Parathyroid adenoma (tissue), 2 donors: ENCODE measurements around the gene NBAS.
A peak's percentile ranks its signal among the peaks of the same experiment; 100 is the strongest.

Experiments used
- H2AFZ ChIP-seq: fragments of 300-600 bp; sonication (generic); one replicate; pipeline ENCODE4 v1.7.0; 2017; ENCODE audit warnings: antibody characterized with exemption, mild to moderate bottlenecking
- H3K27ac ChIP-seq: fragments of 300-600 bp; sonication (generic); one replicate; pipeline ENCODE4 v1.7.0; 2017
- H3K27me3 ChIP-seq: fragments of 300-600 bp; sonication (generic); one replicate; pipeline ENCODE4 v1.7.0; 2017; ENCODE audit warnings: low read length; ENCODE audit not compliant: control insufficient read depth, insufficient read depth
- H3K36me3 ChIP-seq: fragments of 300-600 bp; sonication (generic); one replicate; pipeline ENCODE4 v1.7.0; 2017; ENCODE audit warnings: low read length; ENCODE audit not compliant: control insufficient read depth, insufficient read depth
- H3K4me1 ChIP-seq: fragments of 300-600 bp; sonication (generic); one replicate; pipeline ENCODE4 v1.7.0; 2017; ENCODE audit warnings: control low read depth
- H3K4me2 ChIP-seq: fragments of 300-600 bp; sonication (generic); one replicate; pipeline ENCODE4 v1.7.0; 2017; ENCODE audit warnings: low read length
- H3K4me3 ChIP-seq: fragments of 300-600 bp; sonication (generic); one replicate; pipeline ENCODE4 v1.7.0; 2017; ENCODE audit warnings: low read depth, low read length
- H3K79me2 ChIP-seq: fragments of 300-600 bp; sonication (generic); one replicate; pipeline ENCODE4 v1.7.0; 2017; ENCODE audit warnings: control low read depth
- H3K9ac ChIP-seq: fragments of 300-600 bp; sonication (generic); one replicate; pipeline ENCODE4 v1.7.0; 2017; ENCODE audit warnings: mild to moderate bottlenecking
- H3K9me3 ChIP-seq: fragments of 300-600 bp; sonication (generic); one replicate; pipeline ENCODE4 v1.7.0; 2017; ENCODE audit warnings: low read length; ENCODE audit not compliant: control insufficient read depth
- CTCF ChIP-seq: fragments of 300-600 bp; sonication (generic); IDR thresholded peaks from one replicate; pipeline ENCODE4 v1.7.0; 2017; ENCODE audit warnings: antibody characterized with exemption, mild to moderate bottlenecking
- donor health status: primary hyperparathyroidism.

Gene NBAS

GRCh38 chr2:15511686-15512085, 49.4 kb downstream of the NBAS start:
- H3K9ac ChIP-seq: no peak overlapping the region
- no peak overlapping the region for H3K27ac ChIP-seq
- no peak overlapping the region for H2AFZ ChIP-seq
- H3K27me3 ChIP-seq: no peaks in the 10 kb centered on the region
- no peak overlapping the region for H3K4me3 ChIP-seq
- no peak for TF ChIP-seq CTCF
- peaks cover 4% of the 10 kb centered on the region for H3K4me1 ChIP-seq
- H3K79me2 ChIP-seq: no peaks in the 10 kb centered on the region
- no peak overlapping the region for H3K4me2 ChIP-seq
- no peaks in the 10 kb centered on the region for H3K36me3 ChIP-seq
- no peaks in the 10 kb centered on the region for H3K9me3 ChIP-seq

GRCh38 chr2:15510552-15510951, 50.6 kb downstream of the NBAS start:
- Histone ChIP-seq H3K36me3 (no peaks in the 10 kb centered on the region), H3K4me2 (no peak overlapping the region), H3K9me3 (no peaks in the 10 kb centered on the region), H3K4me3 (no peak overlapping the region), H2AFZ (no peak overlapping the region), H3K79me2 (no peaks in the 10 kb centered on the region), H3K4me1 (peaks cover 6% of the 10 kb centered on the region), H3K9ac (no peak overlapping the region), H3K27ac (no peak overlapping the region), H3K27me3 (no peaks in the 10 kb centered on the region)
- no peak for TF ChIP-seq CTCF

- no peaks in the 10 kb centered on the region for H3K9me3 ChIP-seq
- H3K4me1 ChIP-seq: peaks cover 6% of the 10 kb centered on the region
- no peaks in the 10 kb centered on the region for H3K27me3 ChIP-seq
- H3K4me2 ChIP-seq: no peak overlapping the region
- no peak overlapping the region for H3K4me3 ChIP-seq
- no peaks in the 10 kb centered on the region for H3K79me2 ChIP-seq
- H2AFZ ChIP-seq: no peak overlapping the region
- no peak for TF ChIP-seq CTCF
- H3K9ac ChIP-seq: no peak overlapping the region
- no peak overlapping the region for H3K27ac ChIP-seq
- no peaks in the 10 kb centered on the region for H3K36me3 ChIP-seq
Measured at GRCh38 chr2:15510131-15510530, 51.0 kb downstream of the NBAS start.

GRCh38 chr2:15507697-15508096, 53.4 kb downstream of the NBAS start:
- Histone ChIP-seq H3K27ac (no peak overlapping the region), H3K4me1 (peaks cover 6% of the 10 kb centered on the region), H3K9me3 (no peaks in the 10 kb centered on the region), H3K36me3 (no peaks in the 10 kb centered on the region), H3K4me3 (no peak overlapping the region), H3K79me2 (no peaks in the 10 kb centered on the region), H3K27me3 (no peaks in the 10 kb centered on the region), H3K4me2 (no peak overlapping the region), H3K9ac (no peak overlapping the region), H2AFZ (no peak overlapping the region)
- no peak for TF ChIP-seq CTCF

- Histone ChIP-seq H3K4me1 (peaks cover 6% of the 10 kb centered on the region), H3K9me3 (no peaks in the 10 kb centered on the region), H3K36me3 (no peaks in the 10 kb centered on the region), H3K27me3 (no peaks in the 10 kb centered on the region), H3K27ac (peak overlapping the region; percentile 39), H3K4me3 (no peak overlapping the region), H3K9ac (no peak overlapping the region), H3K79me2 (no peaks in the 10 kb centered on the region), H2AFZ (no peak overlapping the region), H3K4me2 (no peak overlapping the region)
- no peak for TF ChIP-seq CTCF
Measured at GRCh38 chr2:15507061-15507460, 54.1 kb downstream of the NBAS start.
